ENCODE measurements around the gene CD72.
A peak's percentile ranks its signal among the peaks of the same experiment; 100 is the strongest.
"Not testable (repeated sequence)": the region's sequence is repeated elsewhere in the genome, so short reads cannot be mapped to it uniquely, and the experiment has no call there.

Gene CD72

GRCh38 chr9:35588506-35588905 is 29.7 kb downstream of the CD72 start:
- DNase-seq (ENCODE audit: low read depth) = not testable (repeated sequence)

GRCh38 chr9:35584681-35585080 is 33.5 kb downstream of the CD72 start:
- DNase-seq (ENCODE audit: low read depth) = not testable (repeated sequence)

- not testable (repeated sequence) for DNase-seq (ENCODE audit: low read depth)
Measured at GRCh38 chr9:35583521-35583920, 34.7 kb downstream of the CD72 start.

- not testable (repeated sequence) for DNase-seq (ENCODE audit: low read depth)
Measured at GRCh38 chr9:35579659-35580227, 38.5 kb downstream of the CD72 start.

- no peak for DNase-seq (ENCODE audit: low read depth)
Measured at GRCh38 chr9:35579130-35579529, 39.1 kb downstream of the CD72 start.

GRCh38 chr9:35577486-35577885 is 40.7 kb downstream of the CD72 start:
- no peak for DNase-seq (ENCODE audit: low read depth)

GRCh38 chr9:35575478-35575877 is 42.7 kb downstream of the CD72 start:
- DNase-seq (ENCODE audit: low read depth) = no peak

- DNase-seq (ENCODE audit: low read depth) = no peak
Measured at GRCh38 chr9:35574578-35575122, 43.6 kb downstream of the CD72 start.

- DNase-seq (ENCODE audit: low read depth) = peak; percentile 15
Measured at GRCh38 chr9:35570709-35571504, 47.3 kb downstream of the CD72 start.

- no peak for DNase-seq (ENCODE audit: low read depth)
Measured at GRCh38 chr9:35569206-35569605, 49.0 kb downstream of the CD72 start.

- DNase-seq (ENCODE audit: low read depth) = no peak
Measured at GRCh38 chr9:35568196-35568595, 50.0 kb downstream of the CD72 start.

- no peak for DNase-seq (ENCODE audit: low read depth)
Measured at GRCh38 chr9:35566417-35566816, 51.8 kb downstream of the CD72 start.

- no peak for DNase-seq (ENCODE audit: low read depth)
Measured at GRCh38 chr9:35564658-35565061, 53.6 kb downstream of the CD72 start.

- DNase-seq (ENCODE audit: low read depth) = no peak
Measured at GRCh38 chr9:35563791-35564197, 54.4 kb downstream of the CD72 start.

- no peak for DNase-seq (ENCODE audit: low read depth)
Measured at GRCh38 chr9:35562895-35563780, 55.1 kb downstream of the CD72 start.

GRCh38 chr9:35561468-35562261 is 56.5 kb downstream of the CD72 start:
- DNase-seq (ENCODE audit: low read depth) = no peak

GRCh38 chr9:35560625-35561337 is 57.4 kb downstream of the CD72 start:
- DNase-seq (ENCODE audit: low read depth) = no peak
